ENCODE measurements around the gene DNAI1.
A peak's percentile ranks its signal among the peaks of the same experiment; 100 is the strongest.

DNAI1 gene

DNA sequence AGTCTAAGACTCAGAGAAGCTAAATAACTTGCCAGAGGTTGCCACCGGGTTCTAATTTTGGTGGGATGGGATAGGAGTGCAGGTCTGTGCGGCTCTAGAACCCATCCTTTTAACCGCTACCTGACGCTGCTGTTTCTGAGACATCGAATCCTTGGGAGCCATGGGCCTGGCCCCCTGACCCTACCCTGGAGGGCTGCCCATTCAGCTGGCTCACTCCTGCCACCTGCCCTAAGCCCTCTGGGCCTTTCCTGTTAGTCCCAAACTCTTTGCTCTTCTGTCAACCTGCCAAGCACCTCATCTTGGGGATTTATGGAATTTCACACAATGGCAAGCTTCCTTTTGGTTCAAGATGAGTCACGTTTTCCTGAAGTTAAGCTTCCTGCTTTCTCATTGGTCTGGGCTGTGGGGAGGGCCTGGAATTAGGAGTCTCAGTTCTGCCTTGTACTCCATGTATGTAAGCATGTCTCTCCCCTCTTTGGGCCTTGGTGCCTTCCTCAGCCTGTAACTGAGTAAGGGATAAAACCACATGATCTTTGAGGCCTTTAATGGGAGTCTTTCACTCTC is 37.6 kb downstream of the DNAI1 start:
- no peak overlapping the region for H3K4me3 ChIP-seq (replicated peaks; ENCODE audit: low read depth, low read length)
- peak; percentile 35 for DNase-seq (ENCODE audit: extremely low read depth, low read depth)
- TF ChIP-seq, protein P1, sequence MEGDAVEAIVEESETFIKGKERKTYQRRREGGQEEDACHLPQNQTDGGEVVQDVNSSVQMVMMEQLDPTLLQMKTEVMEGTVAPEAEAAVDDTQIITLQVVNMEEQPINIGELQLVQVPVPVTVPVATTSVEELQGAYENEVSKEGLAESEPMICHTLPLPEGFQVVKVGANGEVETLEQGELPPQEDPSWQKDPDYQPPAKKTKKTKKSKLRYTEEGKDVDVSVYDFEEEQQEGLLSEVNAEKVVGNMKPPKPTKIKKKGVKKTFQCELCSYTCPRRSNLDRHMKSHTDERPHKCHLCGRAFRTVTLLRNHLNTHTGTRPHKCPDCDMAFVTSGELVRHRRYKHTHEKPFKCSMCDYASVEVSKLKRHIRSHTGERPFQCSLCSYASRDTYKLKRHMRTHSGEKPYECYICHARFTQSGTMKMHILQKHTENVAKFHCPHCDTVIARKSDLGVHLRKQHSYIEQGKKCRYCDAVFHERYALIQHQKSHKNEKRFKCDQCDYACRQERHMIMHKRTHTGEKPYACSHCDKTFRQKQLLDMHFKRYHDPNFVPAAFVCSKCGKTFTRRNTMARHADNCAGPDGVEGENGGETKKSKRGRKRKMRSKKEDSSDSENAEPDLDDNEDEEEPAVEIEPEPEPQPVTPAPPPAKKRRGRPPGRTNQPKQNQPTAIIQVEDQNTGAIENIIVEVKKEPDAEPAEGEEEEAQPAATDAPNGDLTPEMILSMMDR (IDR thresholded peaks at IDR 0.05; ENCODE audit: low read depth, low read length, missing control alignments) = no peak

GRCh38 chr9:34498553-34498952 is 39.9 kb downstream of the DNAI1 start:
- no peak for DNase-seq (ENCODE audit: extremely low read depth, low read depth)
- TF ChIP-seq, protein P1 (IDR thresholded peaks at IDR 0.05; ENCODE audit: low read depth, low read length, missing control alignments) = no peak

GRCh38 chr9:34499076-34499475 is 40.5 kb downstream of the DNAI1 start:
- TF ChIP-seq, protein P1 (IDR thresholded peaks at IDR 0.05; ENCODE audit: low read depth, low read length, missing control alignments) = no peak
- H3K4me3 ChIP-seq (replicated peaks; ENCODE audit: low read depth, low read length) = no peak overlapping the region
- no peak for DNase-seq (ENCODE audit: extremely low read depth, low read depth)

More at GRCh38 chr9:34498553-34498952, 39.9 kb downstream of the DNAI1 start:
- H3K4me3 ChIP-seq (replicated peaks; ENCODE audit: low read depth, low read length) = no peak overlapping the region

DNA sequence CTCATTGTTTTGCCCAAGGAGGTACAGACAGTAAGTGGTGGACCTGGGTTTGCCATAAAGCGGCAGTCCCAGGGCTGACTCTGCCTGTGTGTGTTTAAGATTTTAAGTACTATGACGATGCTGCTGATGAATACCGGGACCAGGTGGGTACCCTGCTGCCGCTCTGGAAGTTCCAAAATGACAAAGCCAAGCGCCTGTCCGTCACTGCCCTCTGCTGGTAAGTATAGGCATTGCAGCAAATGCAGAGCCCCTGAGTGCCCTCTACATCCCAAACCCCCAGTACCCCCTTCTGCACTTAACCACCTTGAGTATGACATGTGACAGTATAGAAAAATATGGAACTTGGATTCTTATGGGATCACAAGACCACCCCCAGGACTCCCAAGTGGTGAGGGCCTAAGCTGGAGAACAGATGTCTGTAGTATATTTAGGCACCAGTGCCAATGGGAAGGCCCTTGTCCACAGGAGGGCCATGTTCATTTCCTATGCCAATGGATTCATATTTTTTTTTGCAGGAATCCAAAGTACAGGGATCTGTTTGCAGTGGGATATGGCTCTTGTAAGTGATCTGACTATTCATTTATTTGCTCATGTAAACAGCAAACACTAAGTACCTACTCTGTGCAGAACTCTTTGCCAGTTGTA is 42.1 kb downstream of the DNAI1 start:
- DNase-seq (ENCODE audit: extremely low read depth, low read depth) = peak; percentile 24
- TF ChIP-seq, protein P1 (IDR thresholded peaks at IDR 0.05; ENCODE audit: low read depth, low read length, missing control alignments) = peak; percentile 99
- H3K4me3 ChIP-seq (replicated peaks; ENCODE audit: low read depth, low read length) = no peak overlapping the region

- TF ChIP-seq, protein P1 (IDR thresholded peaks at IDR 0.05; ENCODE audit: low read depth, low read length, missing control alignments) = no peak
Observed at GRCh38 chr9:34501372-34501771, 42.8 kb downstream of the DNAI1 start.

DNA sequence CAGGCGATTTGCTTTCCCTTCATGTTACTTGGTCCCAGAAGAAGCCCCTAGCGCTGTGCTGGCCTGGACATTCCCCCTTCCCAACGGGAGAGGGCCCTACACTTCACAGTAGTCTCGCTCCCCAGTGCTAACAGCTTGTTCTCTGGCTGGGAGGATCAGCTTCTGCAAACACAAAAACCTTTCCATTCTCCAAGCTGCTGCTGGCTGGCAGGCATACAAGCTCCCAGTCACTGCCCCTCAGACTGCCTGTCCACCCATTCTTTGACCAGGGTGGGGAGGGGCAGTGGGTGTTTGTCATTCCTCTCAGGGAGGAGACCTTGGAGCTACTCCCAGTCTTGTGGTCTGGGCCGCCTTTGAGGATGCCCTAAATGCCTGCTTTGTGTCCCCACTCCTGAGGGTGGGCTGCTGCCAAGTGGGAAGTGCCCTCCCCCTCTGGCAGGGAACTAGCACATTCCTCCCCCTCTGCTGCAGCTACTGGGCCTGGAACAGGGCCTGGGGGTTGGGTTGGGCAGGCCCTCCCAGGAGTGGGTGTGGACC is 43.4 kb downstream of the DNAI1 start:
- DNase-seq (ENCODE audit: extremely low read depth, low read depth) = no peak
- no peak overlapping the region for H3K4me3 ChIP-seq (replicated peaks; ENCODE audit: low read depth, low read length)
- TF ChIP-seq, protein P1 (IDR thresholded peaks at IDR 0.05; ENCODE audit: low read depth, low read length, missing control alignments) = no peak

More at GRCh38 chr9:34501372-34501771, 42.8 kb downstream of the DNAI1 start:
- DNase-seq (ENCODE audit: extremely low read depth, low read depth) = no peak
- no peak overlapping the region for H3K4me3 ChIP-seq (replicated peaks; ENCODE audit: low read depth, low read length)
